ENCODE data around the gene TOMM7.
A peak's percentile ranks its signal among the peaks of the same experiment; 100 is the strongest.
"Not testable (repeated sequence)": the region's sequence is repeated elsewhere in the genome, so short reads cannot be mapped to it uniquely, and the experiment has no call there.

TOMM7 gene

DNA sequence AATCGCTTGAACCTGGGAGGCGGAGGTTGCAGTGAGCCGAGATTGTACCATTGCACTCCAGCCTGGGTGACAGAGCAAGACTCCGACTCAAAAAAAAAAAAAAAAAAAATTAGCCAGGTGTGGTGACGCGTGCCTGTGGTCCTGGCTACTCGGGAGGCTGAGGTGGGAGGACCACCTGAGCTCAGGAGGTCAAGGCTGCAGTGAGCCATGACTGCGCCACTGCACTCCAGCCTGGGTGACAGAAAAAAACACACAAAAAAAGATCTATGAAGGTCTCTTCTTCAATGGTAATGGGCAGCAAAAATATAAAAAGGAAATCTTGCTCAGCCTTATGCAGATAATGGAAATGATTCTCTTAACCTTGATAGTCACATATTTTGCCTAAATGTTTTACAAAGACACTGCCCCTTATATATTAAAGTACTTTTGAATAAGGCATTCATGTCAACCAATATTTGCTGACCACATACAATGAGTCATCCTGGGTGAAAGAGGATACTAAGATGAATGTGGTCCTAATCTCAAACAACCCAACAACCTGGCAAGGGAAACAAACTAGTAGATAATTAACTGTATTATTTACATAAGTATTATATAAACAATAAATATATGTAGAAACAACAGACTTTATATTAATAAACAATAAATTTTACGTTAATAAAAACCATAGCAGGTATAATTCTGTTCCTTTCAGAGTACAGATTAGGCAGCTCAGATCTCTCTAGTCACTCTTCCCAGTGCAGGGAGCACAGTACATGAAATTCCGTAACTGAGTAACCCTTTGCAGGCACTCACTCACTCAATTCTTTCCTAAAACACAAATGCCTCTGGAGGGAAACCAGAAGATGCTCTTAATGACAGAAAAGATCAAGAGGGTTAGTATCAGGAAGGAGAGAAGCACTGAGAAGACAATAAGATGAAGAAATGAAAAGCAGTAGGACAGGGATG lies 8.1 kb downstream of the TOMM7 start:
- DNase-seq: no peak

DNA sequence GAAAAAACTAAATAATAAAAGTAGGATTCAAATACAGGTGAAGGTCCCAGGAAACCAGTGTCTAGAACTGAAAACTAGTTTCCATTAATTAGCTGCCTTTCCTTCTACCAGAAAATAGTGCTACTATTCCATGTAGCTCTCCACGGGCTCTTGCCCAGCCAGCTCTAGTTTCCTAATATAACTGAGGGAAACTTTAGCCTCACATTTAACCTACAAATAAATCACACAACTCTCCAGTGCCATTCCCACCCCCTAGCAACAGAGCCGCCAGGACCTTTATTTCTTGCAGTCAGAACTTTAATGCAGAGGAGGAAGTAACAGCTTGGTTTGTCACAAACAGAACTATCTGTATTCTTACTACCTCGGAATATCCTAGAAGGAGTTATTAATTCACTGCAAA lies 10.3 kb downstream of the TOMM7 start:
- no peak for DNase-seq

DNA sequence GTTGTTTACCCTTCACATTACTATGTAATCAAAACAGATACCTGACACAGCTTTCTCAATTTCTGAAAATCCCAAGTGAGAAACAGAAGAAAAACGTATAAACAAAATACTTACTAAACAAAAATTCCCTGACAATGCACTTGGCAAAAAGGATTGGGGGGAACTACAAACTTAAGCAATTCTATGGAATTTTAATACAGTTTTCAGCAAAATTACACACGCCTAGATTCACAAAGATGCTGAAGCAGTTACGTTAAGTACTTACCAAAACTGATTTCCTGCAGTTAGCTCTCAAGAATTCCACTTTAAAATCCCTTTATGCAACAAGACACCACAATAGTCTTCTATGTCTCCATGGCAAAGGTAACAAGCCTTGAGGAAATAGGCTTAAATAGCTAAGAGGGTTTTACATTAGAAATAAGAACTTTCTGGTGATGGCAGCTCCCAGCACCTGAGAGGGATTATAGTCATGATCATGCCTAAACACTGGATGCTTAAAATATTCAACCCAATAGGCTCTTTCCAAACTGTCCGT lies 10.8 kb downstream of the TOMM7 start:
- no peak for DNase-seq

DNA sequence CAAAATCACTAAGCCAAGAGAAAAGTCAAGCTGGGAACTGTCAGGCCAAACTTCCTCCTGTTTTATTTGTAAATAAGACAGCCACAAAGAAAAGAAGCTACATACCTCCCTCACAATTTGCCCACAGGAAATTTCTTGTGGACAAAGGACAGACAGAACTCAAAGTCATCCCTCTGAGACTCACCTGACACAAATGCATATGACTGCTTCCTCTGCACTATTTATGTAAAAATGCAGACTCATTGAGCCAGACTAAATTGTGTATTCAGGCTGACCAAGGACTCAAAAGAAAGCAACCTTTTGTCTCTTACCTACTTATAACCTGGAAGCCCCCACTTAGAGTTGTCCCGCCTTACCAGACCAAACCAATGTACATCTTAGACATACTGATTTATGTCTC lies 11.8 kb downstream of the TOMM7 start:
- DNase-seq: no peak

DNA sequence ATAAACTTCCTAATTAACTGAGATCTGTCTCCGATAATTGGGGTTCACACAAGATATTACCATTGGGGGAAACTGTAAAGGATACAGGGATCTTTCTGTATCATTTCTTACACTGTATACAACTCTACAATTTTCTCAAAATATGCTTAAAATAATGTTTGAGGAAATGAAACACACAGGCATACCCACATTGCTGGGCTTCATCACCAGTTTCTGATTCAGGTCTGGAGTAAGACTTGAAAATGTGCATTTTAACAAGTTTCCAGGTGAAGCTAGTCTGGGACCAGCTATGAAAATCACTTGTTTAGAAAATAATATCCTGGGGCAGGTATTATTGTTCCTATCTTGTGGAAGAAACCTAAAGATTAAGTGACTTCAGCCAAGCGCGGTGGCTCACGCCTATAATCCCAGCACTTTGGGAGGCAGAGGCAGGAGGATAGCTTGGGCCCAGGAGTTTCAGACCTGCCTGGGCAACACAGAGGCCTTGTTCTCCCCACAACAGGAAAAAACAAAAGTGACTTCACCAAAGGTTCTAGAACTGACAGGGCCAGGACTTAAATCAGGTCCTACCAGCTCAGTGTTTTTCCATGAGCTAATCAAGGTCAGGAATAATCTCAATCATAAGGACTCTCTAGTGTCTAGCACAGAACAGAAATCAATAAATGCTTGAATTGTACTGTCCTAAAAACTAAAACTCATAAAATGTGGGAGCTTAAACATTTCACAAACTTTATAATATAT lies 12.6 kb downstream of the TOMM7 start:
- DNase-seq: no peak

DNA sequence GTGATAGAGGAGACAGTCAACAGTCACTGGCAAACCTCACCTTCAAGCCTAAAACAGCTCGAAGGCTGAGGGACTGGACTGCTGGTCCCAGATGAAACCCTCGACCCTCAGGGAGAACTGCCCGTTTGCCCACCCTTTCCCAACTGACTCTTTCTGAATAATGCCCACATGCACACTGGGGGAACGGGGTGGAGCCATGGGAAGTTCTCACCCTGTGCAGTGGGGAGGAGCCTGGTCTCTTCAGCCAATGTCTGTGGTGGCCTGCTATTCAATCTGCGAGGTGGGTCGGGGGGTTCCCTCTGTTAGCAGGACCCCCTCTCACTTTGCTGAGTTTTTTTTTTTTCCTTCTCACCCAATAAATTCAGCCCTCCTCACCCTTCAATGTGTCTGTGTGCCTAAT lies 14.5 kb downstream of the TOMM7 start:
- no peak for DNase-seq

DNA sequence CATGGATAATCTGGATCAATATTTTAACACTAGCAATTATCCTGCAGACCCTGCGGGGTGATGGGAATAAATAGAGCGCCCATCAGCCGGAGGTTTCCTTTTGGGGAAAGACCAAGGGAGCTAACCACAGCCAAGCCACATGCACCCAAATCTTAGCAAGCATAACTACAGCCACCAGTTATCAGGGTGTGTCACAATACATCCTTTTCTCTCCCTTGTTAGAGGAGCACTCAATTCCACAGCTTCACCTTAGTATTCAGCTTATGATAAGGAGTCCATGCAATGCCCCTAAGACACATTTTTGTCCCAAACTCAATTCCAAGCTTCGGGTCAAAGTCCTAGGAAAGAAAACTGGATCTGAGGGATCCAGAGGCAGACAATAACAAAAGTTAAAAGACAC lies 15.9 kb downstream of the TOMM7 start:
- no peak for DNase-seq

DNA sequence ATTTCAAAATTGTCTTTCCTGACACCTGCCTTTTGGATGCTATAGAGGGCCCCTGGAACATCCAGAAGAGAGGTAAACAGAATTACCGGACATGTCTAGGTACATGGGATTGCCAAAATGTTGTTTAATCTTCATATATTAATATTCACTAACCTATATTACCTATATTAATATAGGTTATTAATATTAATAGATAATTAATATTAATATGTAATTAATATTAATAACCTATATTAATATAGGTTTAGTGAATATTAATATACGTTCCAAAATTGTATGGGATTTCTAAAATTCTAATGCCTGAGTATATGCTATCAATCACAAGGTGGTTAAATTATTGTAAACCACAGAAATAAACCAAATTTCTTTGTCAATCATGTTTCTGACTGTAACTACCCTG lies 17.4 kb downstream of the TOMM7 start:
- DNase-seq: no peak

DNA sequence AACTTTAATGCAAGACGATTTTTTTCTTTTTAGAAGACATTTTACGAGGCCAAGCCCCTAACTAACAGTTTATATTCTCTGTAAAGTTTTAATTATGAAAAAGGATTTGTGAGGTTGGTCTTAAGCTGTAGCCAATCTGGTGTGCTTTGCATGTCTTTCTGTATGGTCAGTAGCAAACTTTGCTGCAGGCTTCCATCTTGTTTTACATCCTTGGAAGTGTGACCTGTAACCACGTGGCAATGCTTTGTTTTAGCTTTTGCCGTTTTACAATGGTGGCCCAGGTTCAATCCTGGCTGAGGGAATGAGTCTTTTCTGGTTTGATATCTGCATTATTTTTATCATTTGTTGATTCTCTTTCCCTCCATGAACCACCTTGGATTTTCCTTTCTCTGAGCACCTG lies 19.8 kb downstream of the TOMM7 start:
- DNase-seq: not testable (repeated sequence)

DNA sequence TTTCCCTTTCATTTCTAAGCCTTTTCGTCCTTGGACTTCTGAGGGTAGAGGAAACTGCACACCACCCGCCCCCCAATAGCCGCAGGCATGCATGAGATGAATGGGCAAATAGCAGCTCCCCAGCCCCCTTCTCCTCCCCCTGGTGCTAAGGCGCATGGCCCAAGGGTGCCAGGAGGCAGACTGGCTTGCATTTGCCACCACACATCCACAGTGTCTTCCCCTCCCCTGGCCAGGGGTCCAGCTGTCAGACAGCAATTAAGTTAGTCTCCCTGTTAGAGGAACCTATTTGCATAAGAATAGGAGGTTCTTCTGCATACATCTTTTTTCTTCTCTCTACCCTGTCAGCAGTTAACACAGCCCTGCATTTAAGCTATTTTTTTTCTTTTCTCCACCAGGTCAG lies 20.2 kb downstream of the TOMM7 start:
- no peak for DNase-seq

DNA sequence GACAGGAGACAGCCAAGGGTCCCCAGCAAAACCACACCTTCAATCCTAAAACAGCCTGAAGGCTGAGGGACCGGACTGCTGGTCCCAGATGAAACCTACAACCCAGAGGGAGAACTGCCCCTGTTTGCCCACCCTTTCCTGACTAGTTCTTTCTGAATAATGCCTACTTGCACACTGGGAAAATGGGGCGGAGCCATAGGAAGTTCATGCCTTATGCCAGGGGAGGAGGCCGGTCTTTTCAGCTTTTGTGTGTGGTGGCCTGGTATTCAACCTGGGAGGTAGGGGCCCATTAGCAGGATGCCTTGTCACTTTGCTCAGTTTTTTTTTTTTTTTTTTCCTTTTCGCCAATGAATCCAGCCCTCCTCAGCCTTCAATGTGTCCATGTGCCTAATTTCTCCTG lies 20.7 kb downstream of the TOMM7 start:
- no peak for DNase-seq

DNA sequence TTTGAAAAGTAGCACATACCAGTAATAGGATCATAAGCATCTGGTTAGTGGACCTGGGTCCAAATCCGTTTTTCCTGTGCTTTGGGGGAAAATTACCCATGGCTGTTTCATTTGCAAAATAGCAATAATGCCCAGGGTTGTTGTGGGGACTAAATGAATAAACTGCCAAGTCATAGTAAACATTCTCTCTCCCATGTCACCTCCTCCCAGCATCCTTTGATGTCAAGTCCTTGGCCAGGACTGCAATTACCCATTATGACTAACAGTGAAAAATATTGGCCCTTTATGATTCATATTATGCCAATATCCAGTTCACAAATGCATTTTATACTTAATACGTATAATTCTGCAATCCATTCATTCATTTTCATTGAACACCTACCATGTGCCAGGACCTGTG lies 23.0 kb downstream of the TOMM7 start:
- DNase-seq: no peak

DNA sequence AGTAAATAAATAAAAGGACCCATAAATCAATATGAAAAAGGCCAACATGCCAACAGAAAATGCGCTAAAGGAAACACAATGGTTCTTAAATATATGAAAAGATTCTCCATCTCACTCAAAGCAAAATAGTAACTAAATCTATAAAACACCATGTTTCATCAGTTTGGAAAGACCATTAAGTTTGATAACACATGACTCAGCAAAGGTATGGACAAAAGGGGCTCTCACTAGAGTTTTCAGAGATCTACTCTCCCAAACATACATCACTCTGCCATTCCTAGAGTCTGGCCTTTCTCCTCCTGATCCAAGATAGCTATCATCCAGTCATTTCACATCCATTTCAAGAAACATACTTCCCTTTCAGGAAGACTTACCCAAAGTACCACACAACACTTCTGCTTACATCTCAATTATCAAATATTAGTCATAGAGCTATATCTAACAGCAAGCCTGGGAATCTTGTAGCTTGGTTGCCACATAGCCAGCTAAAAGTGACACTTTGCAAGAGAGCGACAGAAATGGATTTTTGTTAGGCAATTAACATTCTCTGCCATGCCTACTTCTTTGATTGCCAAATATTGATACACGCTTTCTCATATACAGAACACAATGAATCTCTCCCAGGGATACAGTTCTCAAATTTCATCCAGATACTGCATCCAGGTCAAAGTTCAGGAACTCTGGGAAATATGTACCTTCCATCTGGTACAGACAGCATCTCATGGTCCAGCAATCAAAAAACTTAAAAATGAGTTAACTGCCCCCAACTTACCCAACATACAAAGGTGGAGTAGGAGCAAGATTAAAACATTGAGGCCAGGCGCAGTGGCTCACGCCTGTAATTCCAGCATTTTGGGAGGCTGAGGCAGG lies 28.8 kb downstream of the TOMM7 start:
- no peak for DNase-seq

DNA sequence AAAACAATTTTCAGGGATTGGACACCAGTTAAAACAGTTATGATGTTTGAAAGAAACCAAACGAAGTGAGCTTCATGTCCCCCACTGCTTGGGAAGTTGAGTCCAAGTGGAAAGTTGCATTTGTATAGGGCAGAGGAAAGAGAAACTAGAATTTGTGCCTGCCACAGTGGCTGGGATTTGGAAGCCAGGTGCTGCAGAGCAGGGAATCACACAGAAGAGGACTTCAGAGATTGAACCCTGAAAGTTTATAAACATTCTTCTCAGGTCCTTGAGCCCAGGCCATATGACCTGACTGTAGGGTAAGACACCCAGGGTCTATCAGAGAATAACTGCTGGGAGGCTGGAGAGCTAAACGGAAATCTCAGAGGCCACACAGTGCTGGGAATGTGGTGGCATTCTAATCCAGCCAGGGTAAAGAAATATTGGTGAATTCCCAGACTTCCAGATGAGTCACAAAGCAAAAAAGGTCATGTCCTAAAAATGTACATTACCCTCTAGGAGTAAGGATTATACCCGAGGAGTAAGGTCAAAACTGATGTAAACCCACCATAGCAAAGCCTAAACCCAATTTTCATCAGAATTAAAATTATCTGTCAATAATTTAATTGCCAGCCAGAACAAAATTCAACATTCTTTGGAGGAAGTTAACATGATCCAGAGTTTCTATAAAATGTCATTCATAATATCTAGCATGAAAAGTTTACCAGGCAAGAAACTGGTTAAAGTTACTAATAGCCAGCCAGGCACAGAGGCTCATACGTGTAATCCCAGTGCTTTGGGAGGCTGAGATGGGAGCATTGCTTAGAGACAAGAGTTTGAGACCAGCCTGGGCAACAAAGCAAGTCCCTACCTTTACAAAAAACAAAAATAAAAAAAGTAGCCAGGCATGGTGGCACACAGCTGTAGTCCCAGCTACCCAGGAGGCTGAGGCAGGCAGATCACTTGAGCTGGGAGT lies 31.2 kb downstream of the TOMM7 start:
- no peak for DNase-seq

DNA sequence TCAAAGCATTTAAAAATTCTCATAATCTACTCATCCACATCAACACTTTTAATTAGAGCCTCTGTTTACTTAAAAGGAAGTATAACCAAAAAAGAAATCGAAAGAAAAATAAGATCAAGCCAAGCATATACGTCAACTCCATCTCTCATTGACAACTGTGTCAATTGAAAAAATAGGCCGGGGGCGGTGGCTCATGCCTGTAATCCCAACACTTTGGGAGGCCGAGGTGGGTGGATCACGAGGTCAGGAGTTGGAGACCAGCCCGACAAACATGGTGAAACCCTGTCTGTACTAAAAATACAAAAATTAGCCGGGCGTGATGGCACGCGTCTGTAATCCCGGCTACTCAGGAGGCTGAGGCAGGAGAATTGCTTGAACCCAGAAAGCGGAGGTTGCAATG lies 32.0 kb downstream of the TOMM7 start:
- not testable (repeated sequence) for DNase-seq

DNA sequence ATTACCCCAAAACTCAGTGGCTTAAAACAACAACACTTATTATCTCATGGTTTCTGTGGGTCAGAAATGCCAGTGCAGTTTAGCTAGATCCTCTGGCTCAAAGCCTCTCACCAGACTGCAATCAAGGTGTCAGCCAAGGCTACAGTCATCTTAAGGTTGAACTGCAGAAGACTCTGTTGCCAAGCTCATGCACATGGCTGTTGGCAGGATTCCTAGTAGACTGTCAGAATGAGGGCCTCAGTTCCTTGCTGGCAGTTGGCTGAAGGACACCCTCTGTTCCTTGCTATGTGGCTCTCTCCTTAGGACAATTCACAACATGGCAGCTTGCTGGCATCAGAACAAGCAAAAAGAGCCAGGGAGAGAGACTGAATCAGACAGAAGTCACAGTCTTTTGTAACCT lies 34.7 kb downstream of the TOMM7 start:
- no peak for DNase-seq

DNA sequence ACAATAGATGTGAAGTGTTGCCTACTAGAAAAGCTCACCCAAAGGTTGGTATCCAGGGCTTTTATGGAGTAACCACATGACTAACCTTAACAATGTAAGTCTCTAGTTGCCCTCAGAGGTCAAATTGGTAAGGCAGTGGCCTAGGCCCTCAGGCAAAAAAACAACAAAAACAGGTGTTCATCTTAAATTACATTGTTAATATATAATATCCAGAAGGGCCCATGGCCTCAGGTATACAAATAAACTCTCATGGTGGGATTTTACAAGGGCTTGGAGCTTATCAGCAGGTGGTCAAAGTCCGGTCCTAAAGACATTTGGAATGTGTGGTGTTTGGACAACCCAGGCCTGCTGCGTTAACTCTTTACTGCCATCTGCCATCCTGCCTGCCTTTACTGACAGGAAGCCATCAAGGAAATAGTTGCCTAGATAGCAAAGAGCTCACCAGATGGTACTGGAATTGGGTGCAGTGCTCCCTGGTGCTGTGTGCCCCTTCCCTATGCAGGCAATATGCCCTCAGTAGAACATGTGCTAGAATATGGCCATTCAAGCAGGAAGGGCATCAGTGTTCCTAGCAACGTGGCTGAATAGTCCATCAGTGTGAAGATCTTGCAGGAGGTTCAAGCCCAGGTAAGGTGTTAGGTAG lies 36.2 kb downstream of the TOMM7 start:
- DNase-seq: no peak

DNA sequence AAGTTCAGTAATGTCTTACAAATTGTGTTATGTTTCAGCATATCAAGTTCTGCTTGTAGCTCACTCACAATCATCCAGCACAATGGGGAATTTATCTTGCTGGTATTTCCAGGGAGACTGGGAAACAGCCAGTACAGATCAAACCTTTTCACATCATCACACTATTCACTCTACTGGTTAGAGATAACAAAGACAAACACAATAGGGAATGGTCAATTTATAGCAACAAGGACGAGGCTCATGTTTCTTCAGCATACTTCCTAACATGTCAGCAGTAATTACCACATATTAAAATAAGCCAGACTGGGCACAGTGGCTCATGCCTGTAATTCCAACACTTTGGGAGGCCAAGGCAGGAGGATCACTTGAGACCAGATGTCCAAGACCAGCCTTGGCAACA lies 38.3 kb downstream of the TOMM7 start:
- DNase-seq: no peak

DNA sequence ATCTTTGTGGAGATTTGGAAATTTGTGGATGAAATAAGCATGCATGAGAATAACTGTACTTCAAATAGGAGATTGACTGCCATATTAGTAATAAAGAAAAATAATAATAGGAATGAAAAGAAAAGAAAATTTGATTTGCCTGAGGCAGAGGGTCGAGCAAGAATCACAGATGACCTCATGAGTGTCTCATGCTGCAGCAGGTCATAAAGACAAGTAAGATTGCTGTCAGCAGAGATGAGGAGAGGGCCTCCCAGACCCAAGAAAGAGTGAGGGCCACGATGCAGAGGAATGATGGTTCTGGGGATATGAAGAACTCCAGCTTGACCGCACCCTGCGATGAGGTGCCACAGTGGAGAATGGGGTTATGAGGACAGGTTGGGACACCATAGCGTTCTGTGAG lies 39.2 kb downstream of the TOMM7 start:
- DNase-seq: no peak

DNA sequence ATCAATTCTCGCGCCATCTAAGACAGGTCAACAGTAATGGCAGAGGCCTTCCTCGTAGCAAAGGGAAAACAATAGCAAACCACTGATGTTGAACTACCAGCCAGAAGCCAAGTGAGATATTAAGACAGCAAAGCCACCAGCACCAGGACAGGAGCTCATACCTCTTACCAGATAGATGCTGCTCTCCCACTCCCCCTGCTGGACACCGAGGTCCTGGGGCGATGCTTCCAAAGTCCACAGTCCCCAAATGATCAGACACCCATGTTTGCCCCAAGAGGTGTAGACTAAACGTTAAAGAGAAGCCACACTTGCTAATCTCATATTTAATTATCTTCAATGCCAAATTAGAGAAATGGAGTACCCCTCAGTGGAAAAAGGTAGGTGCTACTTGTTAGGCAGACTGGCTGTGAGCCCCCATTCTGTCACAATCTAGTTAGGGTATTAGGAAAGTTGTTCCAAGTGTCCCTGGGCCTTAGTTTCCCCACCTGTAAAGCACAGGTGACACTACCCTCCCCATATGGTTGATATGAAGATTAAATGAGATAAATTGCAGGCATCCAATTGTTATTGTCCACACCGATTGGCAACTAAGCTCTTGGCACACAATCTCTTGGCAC lies 39.9 kb downstream of the TOMM7 start:
- peak; percentile 55 for DNase-seq

DNA sequence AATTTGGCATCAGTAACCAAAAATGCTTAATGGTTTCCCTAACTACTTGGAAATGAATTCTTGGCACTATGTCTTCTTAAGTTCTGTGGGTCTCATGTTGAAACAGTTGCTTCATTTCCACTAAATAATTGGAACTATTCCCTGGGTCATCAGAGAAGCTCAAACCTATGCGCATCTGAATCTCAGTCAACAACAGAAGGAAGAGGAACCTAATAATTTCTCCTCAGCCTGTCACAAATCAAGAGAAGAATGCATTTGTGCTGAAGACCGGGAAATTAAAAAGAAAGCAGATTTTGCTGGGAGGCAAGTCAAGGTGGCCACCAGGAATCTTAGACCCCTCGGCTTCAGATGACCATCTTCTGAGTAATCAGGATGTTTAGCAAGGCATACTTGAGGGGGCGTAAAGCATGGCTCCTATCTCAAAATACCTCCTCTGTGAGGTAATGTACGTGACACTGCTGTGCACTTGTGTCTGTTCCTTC lies 41.4 kb downstream of the TOMM7 start:
- no peak for DNase-seq
